Astrocyte (in vitro differentiated cells and primary cell): ENCODE results near the gene CAPN5.

ENCODE experiments used
- CTCF ChIP-seq: IDR thresholded peaks from 2 replicates; pipeline ENCODE4 v1.5.1; 2011; ENCODE audit warnings: low read depth, mild to moderate bottlenecking, inconsistent platforms, low read length, moderate library complexity; ENCODE audit not compliant: insufficient read depth
- EZH2 ChIP-seq: IDR thresholded peaks from 2 replicates; pipeline ENCODE4 v1.6.1; 2012; ENCODE audit warnings: mild to moderate bottlenecking, low read length, inconsistent platforms; ENCODE audit not compliant: insufficient read depth

GRCh38 chr11:77082838-77083565 lies 16.2 kb downstream of the CAPN5 start:
- TF ChIP-seq EZH2 (no peak), CTCF (no peak)
